Measurements from ENCODE around the gene HEATR5B. TPM values are rescaled to one million over a fixed set of nuclear protein-coding genes. Genes with fewer than 3 reads are reported as not detected.

Gene HEATR5B
- total and polyA plus RNA-seq, 9 of the 15 experiments (the other 6 are each of a cell fraction or from before 2014, with no cell fraction given) = 4.2 to 21.7 (median 12.2) TPM

DNA sequence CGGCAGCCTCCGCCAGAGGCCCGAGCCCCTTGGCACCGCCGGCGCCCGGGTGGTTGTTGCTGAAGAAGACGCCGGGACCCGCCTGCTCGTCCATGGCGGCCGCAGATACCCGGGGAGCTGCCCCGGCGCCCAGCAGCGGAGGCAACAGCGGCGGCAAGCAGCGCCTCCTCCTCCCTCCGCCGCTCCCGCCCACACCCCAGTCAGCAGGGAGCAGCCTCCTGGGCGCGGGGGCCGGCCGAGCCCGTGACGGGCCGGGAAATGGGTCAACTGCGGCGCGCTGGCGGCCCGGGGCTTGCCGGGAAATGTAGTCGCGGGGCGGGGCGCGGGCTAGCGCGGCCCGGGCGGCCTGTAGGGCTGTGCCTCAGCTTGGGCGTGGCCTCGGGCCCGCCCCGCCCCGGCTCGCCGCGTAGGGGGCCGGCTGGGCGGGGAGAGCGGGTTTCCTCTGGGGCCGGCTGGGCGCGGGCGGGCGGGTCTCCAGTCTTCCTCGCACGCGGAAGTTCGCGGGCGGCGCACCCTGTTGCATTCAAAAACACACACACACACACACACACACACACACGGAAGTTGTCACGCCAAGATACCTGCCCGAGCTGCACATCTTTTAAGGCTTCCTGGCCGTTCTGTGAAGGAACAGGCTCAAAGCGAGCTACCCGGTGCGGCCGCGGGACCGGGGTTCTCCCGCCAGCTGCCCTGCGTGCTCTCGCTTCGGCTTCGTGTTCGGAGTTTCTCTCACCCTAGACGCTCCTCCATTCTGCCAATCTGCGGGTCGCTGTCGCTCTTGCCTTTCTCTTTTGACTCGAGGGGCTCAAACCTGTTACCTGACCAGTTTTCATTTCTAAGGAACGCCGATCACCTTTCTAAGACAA lies 117.6 kb downstream of the HEATR5B start, which contains the start of gene STRN (continued):
- no peak for TF ChIP-seq ZNF184 (CRISPR knock-in tag; IDR thresholded peaks at IDR 0.05)
- peak; percentile 50; the same call in 1 of the 2 replicates for TF ChIP-seq MTA1 (IDR thresholded peaks at IDR 0.05; ENCODE audit: borderline replicate concordance)
- TF ChIP-seq THRAP3 (IDR thresholded peaks at IDR 0.05; ENCODE audit: borderline replicate concordance) = no peak
- TF ChIP-seq, protein P1, sequence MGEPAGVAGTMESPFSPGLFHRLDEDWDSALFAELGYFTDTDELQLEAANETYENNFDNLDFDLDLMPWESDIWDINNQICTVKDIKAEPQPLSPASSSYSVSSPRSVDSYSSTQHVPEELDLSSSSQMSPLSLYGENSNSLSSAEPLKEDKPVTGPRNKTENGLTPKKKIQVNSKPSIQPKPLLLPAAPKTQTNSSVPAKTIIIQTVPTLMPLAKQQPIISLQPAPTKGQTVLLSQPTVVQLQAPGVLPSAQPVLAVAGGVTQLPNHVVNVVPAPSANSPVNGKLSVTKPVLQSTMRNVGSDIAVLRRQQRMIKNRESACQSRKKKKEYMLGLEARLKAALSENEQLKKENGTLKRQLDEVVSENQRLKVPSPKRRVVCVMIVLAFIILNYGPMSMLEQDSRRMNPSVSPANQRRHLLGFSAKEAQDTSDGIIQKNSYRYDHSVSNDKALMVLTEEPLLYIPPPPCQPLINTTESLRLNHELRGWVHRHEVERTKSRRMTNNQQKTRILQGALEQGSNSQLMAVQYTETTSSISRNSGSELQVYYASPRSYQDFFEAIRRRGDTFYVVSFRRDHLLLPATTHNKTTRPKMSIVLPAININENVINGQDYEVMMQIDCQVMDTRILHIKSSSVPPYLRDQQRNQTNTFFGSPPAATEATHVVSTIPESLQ (CRISPR knock-in tag; IDR thresholded peaks at IDR 0.05) = no peak
- no peak for TF ChIP-seq NCOA6 (IDR thresholded peaks at IDR 0.05)
- TF ChIP-seq ZNF146 (CRISPR knock-in tag; IDR thresholded peaks at IDR 0.05; ENCODE audit: unreplicated experiment) = no peak
- TF ChIP-seq POLR2AphosphoS2 (IDR thresholded peaks at IDR 0.05; ENCODE audit: low read length) = no peak
- 0 out of 2 replicates have a peak, but pooled peaks have one; percentile 41 for TF ChIP-seq RUNX1 (IDR thresholded peaks at IDR 0.05; ENCODE audit: low read depth)
- no peak; the same call in 1 of the 2 replicates for TF ChIP-seq EP300 (IDR thresholded peaks at IDR 0.05; ENCODE audit: low read length)
- TF ChIP-seq, protein P2, sequence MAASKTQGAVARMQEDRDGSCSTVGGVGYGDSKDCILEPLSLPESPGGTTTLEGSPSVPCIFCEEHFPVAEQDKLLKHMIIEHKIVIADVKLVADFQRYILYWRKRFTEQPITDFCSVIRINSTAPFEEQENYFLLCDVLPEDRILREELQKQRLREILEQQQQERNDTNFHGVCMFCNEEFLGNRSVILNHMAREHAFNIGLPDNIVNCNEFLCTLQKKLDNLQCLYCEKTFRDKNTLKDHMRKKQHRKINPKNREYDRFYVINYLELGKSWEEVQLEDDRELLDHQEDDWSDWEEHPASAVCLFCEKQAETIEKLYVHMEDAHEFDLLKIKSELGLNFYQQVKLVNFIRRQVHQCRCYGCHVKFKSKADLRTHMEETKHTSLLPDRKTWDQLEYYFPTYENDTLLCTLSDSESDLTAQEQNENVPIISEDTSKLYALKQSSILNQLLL (CRISPR knock-in tag; IDR thresholded peaks at IDR 0.05; ENCODE audit: borderline replicate concordance) = no peak
- TF ChIP-seq, protein P3, sequence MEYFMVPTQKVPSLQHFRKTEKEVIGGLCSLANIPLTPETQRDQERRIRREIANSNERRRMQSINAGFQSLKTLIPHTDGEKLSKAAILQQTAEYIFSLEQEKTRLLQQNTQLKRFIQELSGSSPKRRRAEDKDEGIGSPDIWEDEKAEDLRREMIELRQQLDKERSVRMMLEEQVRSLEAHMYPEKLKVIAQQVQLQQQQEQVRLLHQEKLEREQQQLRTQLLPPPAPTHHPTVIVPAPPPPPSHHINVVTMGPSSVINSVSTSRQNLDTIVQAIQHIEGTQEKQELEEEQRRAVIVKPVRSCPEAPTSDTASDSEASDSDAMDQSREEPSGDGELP (CRISPR knock-in tag; IDR thresholded peaks at IDR 0.05; ENCODE audit: borderline replicate concordance) = peak; percentile 77
- peak; percentile 45; the same call in 1 of the 2 replicates for TF ChIP-seq SMARCE1 (IDR thresholded peaks at IDR 0.05)
- TF ChIP-seq ZNF584 (CRISPR knock-in tag; IDR thresholded peaks at IDR 0.05; ENCODE audit: low read depth) = no peak
- TF ChIP-seq, protein P4, sequence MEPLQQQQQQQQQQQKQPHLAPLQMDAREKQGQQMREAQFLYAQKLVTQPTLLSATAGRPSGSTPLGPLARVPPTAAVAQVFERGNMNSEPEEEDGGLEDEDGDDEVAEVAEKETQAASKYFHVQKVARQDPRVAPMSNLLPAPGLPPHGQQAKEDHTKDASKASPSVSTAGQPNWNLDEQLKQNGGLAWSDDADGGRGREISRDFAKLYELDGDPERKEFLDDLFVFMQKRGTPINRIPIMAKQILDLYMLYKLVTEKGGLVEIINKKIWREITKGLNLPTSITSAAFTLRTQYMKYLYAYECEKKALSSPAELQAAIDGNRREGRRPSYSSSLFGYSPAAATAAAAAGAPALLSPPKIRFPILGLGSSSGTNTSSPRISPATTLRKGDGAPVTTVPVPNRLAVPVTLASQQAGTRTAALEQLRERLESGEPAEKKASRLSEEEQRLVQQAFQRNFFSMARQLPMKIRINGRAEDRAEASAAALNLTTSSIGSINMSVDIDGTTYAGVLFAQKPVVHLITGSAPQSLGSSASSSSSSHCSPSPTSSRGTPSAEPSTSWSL (CRISPR knock-in tag; IDR thresholded peaks at IDR 0.05; ENCODE audit: borderline replicate concordance) = no peak
- no peak for TF ChIP-seq ZNF354B (CRISPR knock-in tag; IDR thresholded peaks at IDR 0.05)
- TF ChIP-seq GTF2E2 (tag; IDR thresholded peaks at IDR 0.05) = no peak
- TF ChIP-seq ZNF224 (CRISPR knock-in tag; IDR thresholded peaks at IDR 0.05) = no peak
- TF ChIP-seq, protein P5, sequence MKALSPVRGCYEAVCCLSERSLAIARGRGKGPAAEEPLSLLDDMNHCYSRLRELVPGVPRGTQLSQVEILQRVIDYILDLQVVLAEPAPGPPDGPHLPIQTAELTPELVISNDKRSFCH (CRISPR knock-in tag; IDR thresholded peaks at IDR 0.05) = no peak
- TF ChIP-seq, protein P5 (tag; IDR thresholded peaks at IDR 0.05) = no peak; the same call in 1 of the 2 replicates
- no peak for TF ChIP-seq FOXJ3 (CRISPR knock-in tag; IDR thresholded peaks at IDR 0.05)
- no peak for TF ChIP-seq SRSF7 (optimal IDR thresholded peaks at IDR 0.05; ENCODE audit: low read depth, low read length)
- peak; percentile 86 for TF ChIP-seq POLR2B (IDR thresholded peaks at IDR 0.05; ENCODE audit: low read depth, partially characterized antibody)
- TF ChIP-seq SIN3B (IDR thresholded peaks at IDR 0.05; ENCODE audit: low read depth) = 0 out of 2 replicates have a peak, but pooled peaks have one; percentile 25
